ELR (cell line): ENCODE measurements around the gene HLCS.

Experiments used
- DNase-seq: peaks from one replicate; pipeline ENCODE4 v3.0.0-alpha.2; 2015; ENCODE audit warnings: low read depth

The HLCS gene

GRCh38 chr21:36722370-36723368 is 243.8 kb downstream of the HLCS start:
- no peak for DNase-seq

GRCh38 chr21:36721817-36722216 is 244.7 kb downstream of the HLCS start:
- no peak for DNase-seq

- no peak for DNase-seq
Measured at GRCh38 chr21:36719614-36720013, 246.9 kb downstream of the HLCS start.

GRCh38 chr21:36718951-36719501 is 247.4 kb downstream of the HLCS start:
- DNase-seq, result peak; percentile 46

GRCh38 chr21:36717976-36718375 is 248.5 kb downstream of the HLCS start:
- DNase-seq, result no peak

- no peak for DNase-seq
Measured at GRCh38 chr21:36716836-36717235, 249.6 kb downstream of the HLCS start.

GRCh38 chr21:36716387-36716786 is 250.1 kb downstream of the HLCS start:
- DNase-seq, result no peak

- no peak for DNase-seq
Measured at GRCh38 chr21:36713746-36714145, 252.7 kb downstream of the HLCS start.

GRCh38 chr21:36710729-36711048 is 255.8 kb downstream of the HLCS start:
- no peak for DNase-seq

GRCh38 chr21:36709868-36710728 is 256.4 kb downstream of the HLCS start:
- no peak for DNase-seq

- no peak for DNase-seq
Measured at GRCh38 chr21:36709030-36709867, 257.2 kb downstream of the HLCS start.

- DNase-seq, result no peak
Measured at GRCh38 chr21:36708286-36709029, 258.0 kb downstream of the HLCS start.

GRCh38 chr21:36707763-36708285 is 258.6 kb downstream of the HLCS start:
- DNase-seq, result no peak

GRCh38 chr21:36706951-36707762 is 259.3 kb downstream of the HLCS start:
- no peak for DNase-seq

- no peak for DNase-seq
Measured at GRCh38 chr21:36706482-36706852, 260.0 kb downstream of the HLCS start.

- no peak for DNase-seq
Measured at GRCh38 chr21:36705679-36706481, 260.6 kb downstream of the HLCS start.

- DNase-seq, result no peak
Measured at GRCh38 chr21:36704958-36705678, 261.4 kb downstream of the HLCS start.

GRCh38 chr21:36704281-36704957 is 262.1 kb downstream of the HLCS start:
- DNase-seq, result no peak
